Measurements from ENCODE around the gene RETN.

Gene RETN

GRCh38 chr19:7677669-7678311 is 8.9 kb downstream of the RETN start:
- TF ChIP-seq SIN3A (IDR thresholded peaks at IDR 0.05; ENCODE audit: borderline replicate concordance, insufficient read depth, low read length) (no peak), REST (IDR thresholded peaks at IDR 0.05; ENCODE audit: insufficient read depth in 1 of 2, low read depth in 2 of 2, low read length in 2 of 2) (no peak), TAF1 (IDR thresholded peaks at IDR 0.05; ENCODE audit: borderline replicate concordance, insufficient read depth, low read length) (no peak), FOXP2 (optimal IDR thresholded peaks at IDR 0.05; ENCODE audit: borderline replicate concordance, extremely low read depth, extremely low read length, insufficient read depth) (no peak), POLR2AphosphoS5 (IDR thresholded peaks at IDR 0.05; ENCODE audit: low read depth, low read length) (no peak)

- TF ChIP-seq POLR2AphosphoS5 (IDR thresholded peaks at IDR 0.05; ENCODE audit: low read depth, low read length) (no peak), FOXP2 (optimal IDR thresholded peaks at IDR 0.05; ENCODE audit: borderline replicate concordance, extremely low read depth, extremely low read length, insufficient read depth) (no peak), SIN3A (IDR thresholded peaks at IDR 0.05; ENCODE audit: borderline replicate concordance, insufficient read depth, low read length) (no peak), REST (IDR thresholded peaks at IDR 0.05; ENCODE audit: insufficient read depth in 1 of 2, low read depth in 2 of 2, low read length in 2 of 2) (no peak), TAF1 (IDR thresholded peaks at IDR 0.05; ENCODE audit: borderline replicate concordance, insufficient read depth, low read length) (no peak)
Observed at GRCh38 chr19:7678971-7679751, 10.3 kb downstream of the RETN start.

GRCh38 chr19:7679771-7680605 is 11.1 kb downstream of the RETN start:
- no peak for TF ChIP-seq FOXP2 (optimal IDR thresholded peaks at IDR 0.05; ENCODE audit: borderline replicate concordance, extremely low read depth, extremely low read length, insufficient read depth)
- no peak for TF ChIP-seq POLR2AphosphoS5 (IDR thresholded peaks at IDR 0.05; ENCODE audit: low read depth, low read length)
- TF ChIP-seq SIN3A (IDR thresholded peaks at IDR 0.05; ENCODE audit: borderline replicate concordance, insufficient read depth, low read length), result no peak
- no peak for TF ChIP-seq REST (IDR thresholded peaks at IDR 0.05; ENCODE audit: insufficient read depth in 1 of 2, low read depth in 2 of 2, low read length in 2 of 2)
- TF ChIP-seq TAF1 (IDR thresholded peaks at IDR 0.05; ENCODE audit: borderline replicate concordance, insufficient read depth, low read length), result no peak; the same call in 1 of the 2 replicates

- peak; percentile 52 for TF ChIP-seq FOXP2 (optimal IDR thresholded peaks at IDR 0.05; ENCODE audit: borderline replicate concordance, extremely low read depth, extremely low read length, insufficient read depth)
- peak; percentile 68; the same call in 1 of the 2 replicates for TF ChIP-seq POLR2AphosphoS5 (IDR thresholded peaks at IDR 0.05; ENCODE audit: low read depth, low read length)
- 0 out of 4 replicates have a peak, but pooled peaks of 1 of the 2 experiments have one; percentile 19 for TF ChIP-seq REST (IDR thresholded peaks at IDR 0.05; ENCODE audit: insufficient read depth in 1 of 2, low read depth in 2 of 2, low read length in 2 of 2)
- TF ChIP-seq SIN3A (IDR thresholded peaks at IDR 0.05; ENCODE audit: borderline replicate concordance, insufficient read depth, low read length), result no peak
- 0 out of 2 replicates have a peak, but pooled peaks have one; percentile 21 for TF ChIP-seq TAF1 (IDR thresholded peaks at IDR 0.05; ENCODE audit: borderline replicate concordance, insufficient read depth, low read length)
Observed at GRCh38 chr19:7680606-7681339, 11.9 kb downstream of the RETN start, which contains the start of gene TRAPPC5. Gene TRAPPC5 (plus strand): TSS chr19:7680833. CDS start chr19:7682254, 1,421 bp downstream.
